HepG2 (cell line): ENCODE results near the gene RTN4. TPM values are rescaled to one million over a fixed set of nuclear protein-coding genes. Genes with fewer than 3 reads are reported as not detected.

Experiments used
- ATAC-seq: fragments of 200-7000 bp; cut with Tn5 transposase; 3 replicates; pipeline ENCODE4 v1.9.1; 2020; ENCODE audit warnings: mild to moderate bottlenecking, moderate library complexity
- BruUV-seq: library from RNA; stranded (reverse); fragments of 400-500 nt; replicated peaks from 2 replicates; lab custom pipeline; 2021; lab: Mats Ljungman, UMichigan
- CTCF ChIA-PET: fragments of 300-600 bp; formaldehyde crosslinking; extraction: SDS; loops from one replicate; lab custom pipeline; 2021; ENCODE audit warnings: low total read pairs, inconsistent platforms, low intra/inter-chr PET ratio; lab: Yijun Ruan, JAX
- POLR2A ChIA-PET: fragments of 350-600 bp; sonication (Branson Sonifier 250); formaldehyde crosslinking; loops from one replicate; lab custom pipeline; 2020; ENCODE audit warnings: antibody characterized with exemption, inconsistent platforms; lab: Yijun Ruan, JAX
- DNase-seq: peaks from one replicate; pipeline ENCODE4 v3.0.0-alpha.2; 2015; ENCODE audit warnings: low spot score
- FAIRE-seq: peaks from 3 replicates; lab custom pipeline; 2011; peaks lifted over from hg19 to GRCh38; lab: Jason Lieb, UNC
- H2AFZ ChIP-seq: one replicate; pipeline ENCODE4 v1.6.1; 2011; ENCODE audit warnings: low read length, inconsistent platforms
- H3K27ac ChIP-seq: fragments of 300-600 bp; 3 replicates; pipeline ENCODE4 v1.8.0; 2011; ENCODE audit warnings: mixed run types, mild to moderate bottlenecking, mixed read lengths, low read length, inconsistent platforms; ENCODE audit not compliant: insufficient read depth; ENCODE audit errors: extremely low read length
- H3K27me3 ChIP-seq, 2 experiments: fragments of 200-600 bp in 1 of 2; 2 replicates in 1 of 2; 3 replicates in 1 of 2; pipeline versions ENCODE4 v1.6.0 to v1.8.0; 2011; ENCODE audit warnings: low read length in 2 of 2, mild to moderate bottlenecking in 2 of 2, moderate library complexity in 2 of 2, inconsistent platforms in 1 of 2; ENCODE audit not compliant: insufficient read depth in 2 of 2, control insufficient read depth in 1 of 2
- H3K36me3 ChIP-seq, 2 experiments: fragments of 200-600 bp in 1 of 2; replicated peaks in 1 of 2; 2 replicates in 1 of 2; 3 replicates in 1 of 2; pipeline versions ENCODE4 v1.5.1 to v1.8.0; 2011; ENCODE audit warnings: low read length in 2 of 2, inconsistent platforms in 1 of 2; ENCODE audit not compliant: insufficient read depth in 2 of 2, control insufficient read depth in 1 of 2
- H3K4me1 ChIP-seq: 2 replicates; pipeline ENCODE4 v1.5.1; 2012; ENCODE audit warnings: low read length, inconsistent platforms; ENCODE audit not compliant: insufficient read depth
- H3K4me2 ChIP-seq: 2 replicates; pipeline ENCODE4 v1.6.0; 2011; ENCODE audit warnings: low read depth, low read length, inconsistent platforms
- H3K4me3 ChIP-seq, 3 experiments: fragments of 200-600 bp in 1 of 3; sonication (generic), shearing (Covaris generic) in 1 of 3; replicated peaks in 1 of 3; 2 replicates each; pipeline ENCODE4 v1.5.1; 2011 to 2016; ENCODE audit warnings: low read length in 3 of 3, inconsistent platforms in 2 of 3, low read depth in 2 of 3, mild to moderate bottlenecking in 2 of 3, control low read depth in 1 of 3, mixed read lengths in 1 of 3; ENCODE audit not compliant: insufficient read depth in 1 of 3
- H3K79me2 ChIP-seq: one replicate; pipeline ENCODE4 v1.6.1; 2011; ENCODE audit warnings: low read length, inconsistent platforms; ENCODE audit not compliant: insufficient read depth
- H3K9ac ChIP-seq: 2 replicates; pipeline ENCODE4 v1.6.0; 2011; ENCODE audit warnings: mild to moderate bottlenecking, low read depth, low read length, inconsistent platforms; ENCODE audit not compliant: insufficient read depth
- H3K9me3 ChIP-seq: 2 replicates; pipeline ENCODE4 v1.5.1; 2012; ENCODE audit warnings: mild to moderate bottlenecking, low read length
- H4K20me1 ChIP-seq: 2 replicates; pipeline ENCODE4 v1.6.0; 2011; ENCODE audit warnings: inconsistent platforms, mild to moderate bottlenecking, low read length, moderate library complexity; ENCODE audit not compliant: insufficient read depth
- AKAP8 ChIP-seq: sonication (generic); formaldehyde crosslinking; IDR thresholded peaks from 2 replicates; pipeline ENCODE4 v1.5.1; 2020; ENCODE audit warnings: mild to moderate bottlenecking, missing genetic modification reagents
- MED1 ChIP-seq: sonication (generic); formaldehyde crosslinking; IDR thresholded peaks from 2 replicates; pipeline ENCODE4 v1.4.0; 2020; ENCODE audit warnings: missing genetic modification reagents
- RFX3 ChIP-seq: IDR thresholded peaks from 2 replicates; pipeline ENCODE4 v1.6.1; 2016; ENCODE audit warnings: missing biosample characterization, missing genetic modification reagents
- ZFP36L2 ChIP-seq: sonication (generic); formaldehyde crosslinking; IDR thresholded peaks from 2 replicates; pipeline ENCODE4 v1.4.0; 2020; ENCODE audit warnings: missing genetic modification reagents
- ZFP37 ChIP-seq: sonication (generic); formaldehyde crosslinking; IDR thresholded peaks from 2 replicates; pipeline ENCODE4 v1.4.0; 2020; ENCODE audit warnings: missing genetic modification reagents, borderline replicate concordance
- ZKSCAN5 ChIP-seq: sonication (generic); formaldehyde crosslinking; IDR thresholded peaks from 2 replicates; pipeline ENCODE4 v1.5.1; 2020; ENCODE audit warnings: mild to moderate bottlenecking, missing genetic modification reagents
- ZNF136 ChIP-seq: sonication (generic); formaldehyde crosslinking; IDR thresholded peaks from 2 replicates; pipeline ENCODE4 v1.8.1; 2022; ENCODE audit warnings: low read depth, mild to moderate bottlenecking, moderate library complexity, missing genetic modification reagents
- ZNF225 ChIP-seq: sonication (generic); formaldehyde crosslinking; IDR thresholded peaks from 2 replicates; pipeline ENCODE4 v1.4.0; 2020; ENCODE audit warnings: mild to moderate bottlenecking, missing genetic modification reagents
- ZNF329 ChIP-seq: sonication (generic); formaldehyde crosslinking; IDR thresholded peaks from 2 replicates; pipeline ENCODE4 v1.9.0; 2021; ENCODE audit warnings: low read depth, mild to moderate bottlenecking, missing genetic modification reagents
- ZNF34 ChIP-seq: sonication (generic); formaldehyde crosslinking; IDR thresholded peaks from 2 replicates; pipeline ENCODE4 v1.4.0; 2020; ENCODE audit warnings: mild to moderate bottlenecking, missing genetic modification reagents, borderline replicate concordance
- ZNF672 ChIP-seq: sonication (generic); formaldehyde crosslinking; IDR thresholded peaks from 2 replicates; pipeline ENCODE4 v1.8.1; 2022; ENCODE audit warnings: missing genetic modification reagents
- ZNF782 ChIP-seq: sonication (generic); formaldehyde crosslinking; IDR thresholded peaks from 2 replicates; pipeline ENCODE4 v1.4.0; 2020; ENCODE audit warnings: missing genetic modification reagents, mild to moderate bottlenecking, borderline replicate concordance
- ZNF878 ChIP-seq: sonication (generic); formaldehyde crosslinking; IDR thresholded peaks from 2 replicates; pipeline ENCODE4 v1.8.1; 2023; ENCODE audit warnings: mild to moderate bottlenecking, missing genetic modification reagents, moderate library complexity
- ZSCAN22 ChIP-seq: sonication (generic); formaldehyde crosslinking; IDR thresholded peaks from 2 replicates; pipeline ENCODE4 v1.4.0; 2020; ENCODE audit warnings: mild to moderate bottlenecking, missing genetic modification reagents
- WGBS: methylation state at CpG from one replicate; pipeline ENCODE4 v1.1.6; 2017; ENCODE audit warnings: low lambda C conversion rate; 5-methylcytosine and 5-hydroxymethylcytosine counted together
- in situ Hi-C: cut with HindIII; loops from 2 replicates; pipeline ENCODE4 v1.10.0; 2017; ENCODE audit warnings: low pct_unique_long_range_greater_than_20kb; ENCODE audit not compliant: extremely low pct_ligation_motif_present
- intact Hi-C: fragments of 100-400 bp; cut with micrococcal nuclease; formaldehyde crosslinking; loops from one replicate; pipeline ENCODE4 v1.10.0; 2022; ENCODE audit not compliant: unreplicated experiment
- polyA plus RNA-seq, 8 experiments: library from polyadenylated mRNA; depleted of rRNA in 3 of 8; stranded (reverse) in 7 of 8; unstranded in 1 of 8; fragments of >200 nt; fragmentation: Illumina TruSeq in 4 of 8; extraction: Trizol in 4 of 8; gene quantifications; 2 replicates each; pipeline versions ENCODE4 v1.2.1 to v1.2.3, GENCODE V29; 2011 to 2016; ENCODE audit warnings: low read depth in 4 of 8, missing spikeins in 1 of 8, mixed read lengths in 1 of 8; ENCODE audit not compliant: insufficient read depth in 1 of 8
- total RNA-seq, 5 experiments: library from RNA; depleted of rRNA; stranded (reverse); fragments of >200 nt; fragmentation: Illumina TruSeq; extraction: Trizol; gene quantifications; 2 replicates each; pipeline ENCODE4 v1.2.3, GENCODE V29; 2016; ENCODE audit warnings: low read depth in 1 of 5
- TF ChIP-seq, protein P1 (sequence below): sonication (generic); formaldehyde crosslinking; IDR thresholded peaks from 2 replicates; pipeline ENCODE4 v1.5.0; 2020; ENCODE audit warnings: missing genetic modification reagents
- TF ChIP-seq, protein P2 (sequence below): sonication (generic); formaldehyde crosslinking; IDR thresholded peaks from 2 replicates; pipeline ENCODE4 v1.4.0; 2020; ENCODE audit warnings: missing genetic modification reagents

Gene RTN4
- total and polyA plus RNA-seq, 2 of the 13 experiments (the other 11 are each of a cell fraction or from before 2014, with no cell fraction given), result 98.4 to 133 TPM

DNA sequence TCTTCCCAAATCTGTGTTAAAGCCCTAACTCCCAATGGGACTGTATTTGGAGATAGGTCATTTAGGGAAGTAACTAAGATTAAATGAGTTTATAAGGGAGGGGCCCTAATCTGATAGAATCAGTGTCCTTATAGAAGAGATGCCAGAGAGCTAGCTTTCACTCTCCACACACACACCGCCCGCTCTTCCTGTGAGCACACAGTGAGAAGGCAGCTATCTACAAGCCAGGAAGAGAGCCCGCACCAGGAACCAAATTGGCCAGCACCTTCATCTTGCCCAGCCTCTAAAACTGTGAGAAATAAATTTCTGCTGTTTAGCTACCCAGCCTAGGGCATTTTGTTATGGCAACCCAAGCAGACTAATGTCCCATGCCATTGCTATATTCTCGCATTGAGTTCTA is 125.2 kb downstream of the RTN4 start:
- no peak for FAIRE-seq
- 96% methylated on average over 4 of the region's 4 CpGs for WGBS

DNA sequence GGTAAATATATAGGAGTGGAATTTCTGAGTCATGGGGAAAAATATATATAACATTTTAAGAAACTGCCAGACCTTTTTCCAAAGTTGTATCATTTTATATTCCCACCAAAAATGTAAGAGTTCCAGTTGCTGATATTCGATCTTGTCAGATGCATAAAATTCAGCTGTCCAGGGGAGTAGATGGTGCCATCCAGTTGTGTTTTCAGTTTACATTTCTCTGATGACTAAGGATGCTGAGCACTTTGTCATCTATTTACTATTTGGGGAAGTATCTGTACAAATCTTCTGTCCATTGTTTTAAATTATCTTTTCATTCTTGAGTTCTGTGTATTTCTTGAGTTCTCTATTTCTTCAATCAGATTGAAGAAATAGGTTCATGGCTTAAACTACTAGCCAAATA is 126.1 kb downstream of the RTN4 start:
- Histone ChIP-seq H3K4me3 (no peak overlapping the region), H3K27ac (no peak overlapping the region), H3K79me2 (no peaks in the 10 kb centered on the region), H2AFZ (no peak overlapping the region), H3K27me3 (no peaks in the 10 kb centered on the region), H4K20me1 (no peaks in the 10 kb centered on the region), H3K4me2 (no peak overlapping the region), H3K9ac (no peak overlapping the region), H3K9me3 (no peaks in the 10 kb centered on the region), H3K4me1 (no peaks in the 10 kb centered on the region), H3K36me3 (no peaks in the 10 kb centered on the region; a peak in 1 of 5 replicates)
- WGBS, result 94% methylated on average over 1 of the region's 1 CpG
- TF ChIP-seq, protein P1, sequence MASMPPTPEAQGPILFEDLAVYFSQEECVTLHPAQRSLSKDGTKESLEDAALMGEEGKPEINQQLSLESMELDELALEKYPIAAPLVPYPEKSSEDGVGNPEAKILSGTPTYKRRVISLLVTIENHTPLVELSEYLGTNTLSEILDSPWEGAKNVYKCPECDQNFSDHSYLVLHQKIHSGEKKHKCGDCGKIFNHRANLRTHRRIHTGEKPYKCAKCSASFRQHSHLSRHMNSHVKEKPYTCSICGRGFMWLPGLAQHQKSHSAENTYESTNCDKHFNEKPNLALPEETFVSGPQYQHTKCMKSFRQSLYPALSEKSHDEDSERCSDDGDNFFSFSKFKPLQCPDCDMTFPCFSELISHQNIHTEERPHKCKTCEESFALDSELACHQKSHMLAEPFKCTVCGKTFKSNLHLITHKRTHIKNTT (CRISPR knock-in tag), result no peak
- no peak for TF ChIP-seq ZNF782 (CRISPR knock-in tag)
- no peak for TF ChIP-seq ZNF34 (CRISPR knock-in tag)
- TF ChIP-seq ZNF136 (CRISPR knock-in tag), result no peak
- no peak for TF ChIP-seq MED1 (CRISPR knock-in tag)
- no peak for TF ChIP-seq ZNF878 (CRISPR knock-in tag)
- in situ Hi-C loops, result no loop called here
- intact Hi-C loops, result no loop called here
- ChIA-PET POLR2A (no interaction called here), CTCF (no interaction called here)
- no peak for FAIRE-seq
- BruUV-seq, result no TSS peak
- no peak for DNase-seq
- no peak for ATAC-seq

More for the DNA sequence above, 125.2 kb downstream of the RTN4 start:
- DNase-seq (no peak), ATAC-seq (no peak)
- H3K36me3 ChIP-seq, result no peaks in the 10 kb centered on the region; a peak in 1 of 5 replicates
- no peaks in the 10 kb centered on the region for H3K4me1 ChIP-seq
- no peaks in the 10 kb centered on the region for H4K20me1 ChIP-seq
- H3K27ac ChIP-seq, result no peak overlapping the region
- H3K79me2 ChIP-seq, result no peaks in the 10 kb centered on the region
- no peak overlapping the region for H3K9ac ChIP-seq
- BruUV-seq, result no TSS peak
- H3K4me3 ChIP-seq, result no peak overlapping the region
- no peaks in the 10 kb centered on the region for H3K9me3 ChIP-seq
- CTCF ChIA-PET, result no interaction called here
- H2AFZ ChIP-seq, result no peak overlapping the region
- TF ChIP-seq, protein P2, sequence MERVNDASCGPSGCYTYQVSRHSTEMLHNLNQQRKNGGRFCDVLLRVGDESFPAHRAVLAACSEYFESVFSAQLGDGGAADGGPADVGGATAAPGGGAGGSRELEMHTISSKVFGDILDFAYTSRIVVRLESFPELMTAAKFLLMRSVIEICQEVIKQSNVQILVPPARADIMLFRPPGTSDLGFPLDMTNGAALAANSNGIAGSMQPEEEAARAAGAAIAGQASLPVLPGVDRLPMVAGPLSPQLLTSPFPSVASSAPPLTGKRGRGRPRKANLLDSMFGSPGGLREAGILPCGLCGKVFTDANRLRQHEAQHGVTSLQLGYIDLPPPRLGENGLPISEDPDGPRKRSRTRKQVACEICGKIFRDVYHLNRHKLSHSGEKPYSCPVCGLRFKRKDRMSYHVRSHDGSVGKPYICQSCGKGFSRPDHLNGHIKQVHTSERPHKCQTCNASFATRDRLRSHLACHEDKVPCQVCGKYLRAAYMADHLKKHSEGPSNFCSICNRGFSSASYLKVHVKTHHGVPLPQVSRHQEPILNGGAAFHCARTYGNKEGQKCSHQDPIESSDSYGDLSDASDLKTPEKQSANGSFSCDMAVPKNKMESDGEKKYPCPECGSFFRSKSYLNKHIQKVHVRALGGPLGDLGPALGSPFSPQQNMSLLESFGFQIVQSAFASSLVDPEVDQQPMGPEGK (CRISPR knock-in tag), result no peak
- TF ChIP-seq ZFP36L2 (CRISPR knock-in tag) (no peak), RFX3 (no peak), ZKSCAN5 (CRISPR knock-in tag) (no peak), ZNF329 (no peak), ZNF225 (no peak), ZSCAN22 (CRISPR knock-in tag) (no peak), AKAP8 (CRISPR knock-in tag) (no peak), ZFP37 (CRISPR knock-in tag) (no peak), ZNF672 (CRISPR knock-in tag) (no peak)
- POLR2A ChIA-PET, result no interaction called here
- H3K27me3 ChIP-seq, result no peaks in the 10 kb centered on the region
- H3K4me2 ChIP-seq, result no peak overlapping the region
- intact Hi-C loops (no loop called here), in situ Hi-C loops (no loop called here)
